Measurements from ENCODE around the gene CKS1B. TPM values are rescaled to one million over a fixed set of nuclear protein-coding genes. Genes with fewer than 3 reads are reported as not detected.

Gene CKS1B
- total and polyA plus RNA-seq, 9 of the 15 experiments (the other 6 are each of a cell fraction or from before 2014, with no cell fraction given) = 215 to 1,103 (median 460) TPM

DNA sequence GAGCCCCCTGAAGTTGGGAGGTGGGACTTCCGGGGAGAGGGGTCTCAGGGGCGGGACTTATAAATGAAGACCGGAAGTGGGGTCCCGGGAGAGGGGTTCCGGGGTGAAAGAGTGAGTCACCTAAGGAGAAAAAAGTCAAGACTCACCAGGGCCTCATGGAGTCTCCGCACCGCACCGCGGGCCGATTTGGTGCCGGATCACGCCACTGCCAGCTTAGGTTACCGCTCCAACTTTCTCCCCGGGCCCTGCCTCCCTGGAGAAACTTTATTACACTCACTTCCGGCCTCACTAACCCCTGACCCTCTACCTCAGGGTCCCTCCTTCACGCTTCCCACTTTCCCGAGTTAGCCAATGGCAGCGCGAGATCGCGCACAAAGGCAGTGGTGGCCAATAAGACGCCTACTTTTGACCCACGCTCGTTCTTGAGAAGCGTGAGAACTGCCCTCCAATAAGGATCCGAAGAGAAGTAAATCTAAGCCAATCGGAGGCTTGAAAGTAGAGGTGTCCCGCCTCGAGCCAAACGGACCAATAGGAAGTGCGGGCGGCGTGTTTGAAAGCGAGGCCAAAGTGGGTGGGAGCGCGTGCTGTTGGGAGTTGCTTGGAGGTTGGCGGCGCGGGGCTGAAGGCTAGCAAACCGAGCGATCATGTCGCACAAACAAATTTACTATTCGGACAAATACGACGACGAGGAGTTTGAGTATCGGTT lies at the start of gene CKS1B (continued):
- no peak for TF ChIP-seq CHD4 (IDR thresholded peaks at IDR 0.05; ENCODE audit: insufficient read depth, insufficient replicate concordance, low read depth, low read length, poor library complexity, severe bottlenecking)
- peak; percentile 95 for TF ChIP-seq CXXC5 (CRISPR knock-in tag; IDR thresholded peaks at IDR 0.05)
- peak; percentile 98 for TF ChIP-seq NR2C1 (IDR thresholded peaks at IDR 0.05)
- TF ChIP-seq NR2C1 (tag; IDR thresholded peaks at IDR 0.05) = peak; percentile 98
- TF ChIP-seq, protein P1, sequence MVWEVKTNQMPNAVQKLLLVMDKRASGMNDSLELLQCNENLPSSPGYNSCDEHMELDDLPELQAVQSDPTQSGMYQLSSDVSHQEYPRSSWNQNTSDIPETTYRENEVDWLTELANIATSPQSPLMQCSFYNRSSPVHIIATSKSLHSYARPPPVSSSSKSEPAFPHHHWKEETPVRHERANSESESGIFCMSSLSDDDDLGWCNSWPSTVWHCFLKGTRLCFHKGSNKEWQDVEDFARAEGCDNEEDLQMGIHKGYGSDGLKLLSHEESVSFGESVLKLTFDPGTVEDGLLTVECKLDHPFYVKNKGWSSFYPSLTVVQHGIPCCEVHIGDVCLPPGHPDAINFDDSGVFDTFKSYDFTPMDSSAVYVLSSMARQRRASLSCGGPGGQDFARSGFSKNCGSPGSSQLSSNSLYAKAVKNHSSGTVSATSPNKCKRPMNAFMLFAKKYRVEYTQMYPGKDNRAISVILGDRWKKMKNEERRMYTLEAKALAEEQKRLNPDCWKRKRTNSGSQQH (CRISPR knock-in tag; IDR thresholded peaks at IDR 0.05) = peak; percentile 88
- TF ChIP-seq, protein P2, sequence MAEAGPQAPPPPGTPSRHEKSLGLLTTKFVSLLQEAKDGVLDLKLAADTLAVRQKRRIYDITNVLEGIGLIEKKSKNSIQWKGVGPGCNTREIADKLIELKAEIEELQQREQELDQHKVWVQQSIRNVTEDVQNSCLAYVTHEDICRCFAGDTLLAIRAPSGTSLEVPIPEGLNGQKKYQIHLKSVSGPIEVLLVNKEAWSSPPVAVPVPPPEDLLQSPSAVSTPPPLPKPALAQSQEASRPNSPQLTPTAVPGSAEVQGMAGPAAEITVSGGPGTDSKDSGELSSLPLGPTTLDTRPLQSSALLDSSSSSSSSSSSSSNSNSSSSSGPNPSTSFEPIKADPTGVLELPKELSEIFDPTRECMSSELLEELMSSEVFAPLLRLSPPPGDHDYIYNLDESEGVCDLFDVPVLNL (CRISPR knock-in tag; IDR thresholded peaks at IDR 0.05; ENCODE audit: low read depth) = peak; percentile 100
- TF ChIP-seq ARHGAP35 (IDR thresholded peaks at IDR 0.05; ENCODE audit: partially characterized antibody) = no peak
- TF ChIP-seq POLR3G (IDR thresholded peaks at IDR 0.05; ENCODE audit: extremely low read depth, insufficient read length, insufficient replicate concordance) = no peak
- TF ChIP-seq ZC3H4 (CRISPR knock-in tag; IDR thresholded peaks at IDR 0.05; ENCODE audit: borderline replicate concordance) = no peak
- TF ChIP-seq MCM5 (IDR thresholded peaks at IDR 0.05; ENCODE audit: low read depth) = no peak
- TF ChIP-seq FOXK1 (CRISPR knock-in tag; IDR thresholded peaks at IDR 0.05; ENCODE audit: borderline replicate concordance) = 0 out of 2 replicates have a peak, but pooled peaks have one; percentile 67
- no peak for TF ChIP-seq HIVEP1 (CRISPR knock-in tag; IDR thresholded peaks at IDR 0.05)
- TF ChIP-seq MXI1 (IDR thresholded peaks at IDR 0.05; ENCODE audit: low read depth, low read length) = 0 out of 2 replicates have a peak, but pooled peaks have one; percentile 45
- no peak for TF ChIP-seq SMARCC2 (IDR thresholded peaks at IDR 0.05; ENCODE audit: low read depth)
- TF ChIP-seq NFE2L1 (tag; IDR thresholded peaks at IDR 0.05; ENCODE audit: borderline replicate concordance, low read depth) = no peak
- no peak for TF ChIP-seq SREBF1 (IDR thresholded peaks at IDR 0.05; ENCODE audit: borderline replicate concordance, low read depth, low read length)
- no peak for TF ChIP-seq ZKSCAN1 (IDR thresholded peaks at IDR 0.05; ENCODE audit: low read depth, low read length)
